ENCODE data around the gene TRMT61A. TPM values are rescaled to one million over a fixed set of nuclear protein-coding genes. Genes with fewer than 3 reads are reported as not detected.
A peak's percentile ranks its signal among the peaks of the same experiment; 100 is the strongest.

The TRMT61A gene
- total RNA-seq, 1 donor from 2014 or later = 17.1 TPM

DNA sequence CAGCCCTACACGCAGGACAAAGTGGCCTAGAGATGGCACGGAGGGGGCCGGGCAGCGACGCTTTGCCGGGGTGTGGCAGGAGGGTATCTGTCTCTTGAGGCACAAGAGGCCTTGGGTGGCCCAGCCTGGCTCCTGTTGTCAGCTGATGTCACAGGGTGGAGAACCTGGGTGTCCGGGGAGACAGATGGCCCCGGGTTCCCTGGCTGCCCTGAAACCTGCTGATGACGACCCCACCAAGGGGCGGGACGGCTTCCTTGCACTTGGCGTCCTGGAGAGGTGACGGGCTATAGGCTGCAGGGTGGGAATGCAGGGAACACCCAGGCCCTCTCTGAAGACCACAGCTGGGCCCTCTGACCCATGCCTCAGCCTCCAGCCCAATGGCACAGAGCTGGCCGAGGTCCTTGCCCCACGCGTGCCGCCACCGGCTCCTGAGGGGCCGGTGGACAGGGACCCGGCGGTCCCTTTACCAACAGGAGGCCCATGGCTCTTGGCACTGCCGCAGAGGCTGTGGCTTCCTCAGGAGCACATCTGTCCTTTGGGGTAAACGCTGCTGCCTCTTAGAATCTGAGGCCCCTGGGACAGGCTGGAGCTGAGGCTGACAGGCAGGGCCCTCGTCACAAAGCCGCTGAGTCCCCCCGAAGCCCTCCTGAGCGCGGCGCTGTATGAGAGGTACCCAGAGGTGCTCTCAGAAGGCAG is 16.4 kb downstream of the TRMT61A start:
- no peak overlapping the region for H3K4me3 ChIP-seq (ENCODE audit: low read depth, low read length)
- no peak for DNase-seq (ENCODE audit: low read depth)
- TF ChIP-seq, protein P1, sequence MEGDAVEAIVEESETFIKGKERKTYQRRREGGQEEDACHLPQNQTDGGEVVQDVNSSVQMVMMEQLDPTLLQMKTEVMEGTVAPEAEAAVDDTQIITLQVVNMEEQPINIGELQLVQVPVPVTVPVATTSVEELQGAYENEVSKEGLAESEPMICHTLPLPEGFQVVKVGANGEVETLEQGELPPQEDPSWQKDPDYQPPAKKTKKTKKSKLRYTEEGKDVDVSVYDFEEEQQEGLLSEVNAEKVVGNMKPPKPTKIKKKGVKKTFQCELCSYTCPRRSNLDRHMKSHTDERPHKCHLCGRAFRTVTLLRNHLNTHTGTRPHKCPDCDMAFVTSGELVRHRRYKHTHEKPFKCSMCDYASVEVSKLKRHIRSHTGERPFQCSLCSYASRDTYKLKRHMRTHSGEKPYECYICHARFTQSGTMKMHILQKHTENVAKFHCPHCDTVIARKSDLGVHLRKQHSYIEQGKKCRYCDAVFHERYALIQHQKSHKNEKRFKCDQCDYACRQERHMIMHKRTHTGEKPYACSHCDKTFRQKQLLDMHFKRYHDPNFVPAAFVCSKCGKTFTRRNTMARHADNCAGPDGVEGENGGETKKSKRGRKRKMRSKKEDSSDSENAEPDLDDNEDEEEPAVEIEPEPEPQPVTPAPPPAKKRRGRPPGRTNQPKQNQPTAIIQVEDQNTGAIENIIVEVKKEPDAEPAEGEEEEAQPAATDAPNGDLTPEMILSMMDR (IDR thresholded peaks at IDR 0.05; ENCODE audit: insufficient read depth, low read length, poor library complexity, severe bottlenecking) = no peak
- H3K27me3 ChIP-seq (ENCODE audit: control insufficient read depth, insufficient read depth, low read length) = no peaks in the 10 kb centered on the region
- H3K36me3 ChIP-seq (ENCODE audit: control insufficient read depth, insufficient read depth, low read length) = no peaks in the 10 kb centered on the region

DNA sequence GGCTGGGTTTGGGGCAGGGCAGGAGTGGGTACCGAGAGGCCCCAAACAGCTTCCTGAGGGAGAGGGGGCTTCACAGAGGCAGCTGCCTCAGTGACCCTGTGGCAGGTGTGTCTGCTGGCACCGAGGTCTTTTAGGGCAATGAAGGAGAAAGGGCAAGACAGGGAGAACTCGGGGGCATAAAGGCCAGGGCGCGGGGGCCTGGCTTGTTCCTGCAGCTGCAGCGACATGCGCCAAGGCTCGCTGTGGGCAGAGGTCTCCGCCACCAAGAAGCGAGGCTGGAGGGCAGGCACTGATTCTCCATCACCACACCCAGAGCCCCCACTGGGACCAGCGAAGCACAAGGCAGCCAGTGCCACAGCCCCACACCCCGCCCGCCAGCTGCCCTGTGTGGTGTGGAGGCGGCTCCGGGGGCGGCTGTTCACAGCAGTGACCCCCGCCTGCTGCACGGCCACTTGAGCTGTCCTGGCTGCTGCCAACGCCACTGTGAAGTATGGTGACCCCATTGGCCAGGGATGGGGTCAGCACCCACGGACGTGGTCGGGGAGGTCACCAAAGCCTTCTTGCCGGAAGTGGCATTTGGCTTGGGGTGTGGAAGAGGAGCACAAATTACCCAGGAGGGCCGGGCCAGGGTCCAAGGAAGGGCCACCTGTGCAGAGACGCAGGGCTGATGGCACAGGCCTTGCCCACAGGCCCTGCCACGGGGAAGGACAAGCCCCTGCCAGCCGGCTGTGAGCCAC is 17.1 kb downstream of the TRMT61A start:
- no peak for DNase-seq (ENCODE audit: low read depth)
- H3K27me3 ChIP-seq (ENCODE audit: control insufficient read depth, insufficient read depth, low read length) = no peaks in the 10 kb centered on the region
- TF ChIP-seq, protein P1 (IDR thresholded peaks at IDR 0.05; ENCODE audit: insufficient read depth, low read length, poor library complexity, severe bottlenecking) = no peak
- H3K36me3 ChIP-seq (ENCODE audit: control insufficient read depth, insufficient read depth, low read length) = no peaks in the 10 kb centered on the region
- H3K4me3 ChIP-seq (ENCODE audit: low read depth, low read length) = no peak overlapping the region

DNA sequence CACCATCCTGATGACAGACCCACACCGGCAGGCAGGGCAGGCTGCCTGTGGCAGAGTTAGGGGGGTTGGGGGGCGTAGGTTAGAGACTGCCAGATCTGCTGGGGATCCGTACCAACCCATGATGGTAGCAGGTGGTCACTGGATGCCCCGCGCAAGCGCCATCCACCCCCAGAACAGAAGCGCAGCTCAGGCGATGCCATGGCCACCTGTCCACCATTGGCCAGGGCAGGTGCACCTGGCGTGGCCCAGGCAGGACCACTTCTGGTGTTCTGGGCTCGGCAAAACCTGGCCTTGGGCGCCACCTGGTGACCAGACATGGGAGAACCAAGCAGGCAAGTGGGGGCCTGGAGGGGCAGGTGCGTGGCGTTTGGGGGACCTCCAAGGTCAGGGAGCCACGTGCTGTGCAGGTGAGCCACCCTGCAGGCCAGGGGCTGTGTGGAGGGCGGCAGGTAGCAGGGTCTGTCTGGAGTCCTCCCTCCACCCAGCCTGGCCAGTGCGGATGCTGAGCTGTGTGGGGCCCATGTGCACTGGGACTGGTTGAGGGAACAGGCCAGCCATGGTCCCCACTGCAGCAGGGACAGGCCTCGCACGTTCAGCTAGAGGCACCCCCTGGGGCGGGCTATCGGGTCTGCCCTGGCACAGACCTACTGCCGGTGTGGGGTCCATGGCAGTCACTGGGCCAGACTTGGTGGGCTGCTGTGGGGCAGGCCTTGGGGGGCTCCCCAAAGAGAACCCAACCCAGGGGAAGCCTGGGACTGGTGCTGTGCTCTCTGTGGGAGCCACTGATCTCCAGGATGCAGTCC is 17.9 kb downstream of the TRMT61A start:
- no peaks in the 10 kb centered on the region for H3K36me3 ChIP-seq (ENCODE audit: control insufficient read depth, insufficient read depth, low read length)
- no peaks in the 10 kb centered on the region for H3K27me3 ChIP-seq (ENCODE audit: control insufficient read depth, insufficient read depth, low read length)
- DNase-seq (ENCODE audit: low read depth) = no peak
- H3K4me3 ChIP-seq (ENCODE audit: low read depth, low read length) = no peak overlapping the region
- TF ChIP-seq, protein P1 (IDR thresholded peaks at IDR 0.05; ENCODE audit: insufficient read depth, low read length, poor library complexity, severe bottlenecking) = peak; percentile 83

DNA sequence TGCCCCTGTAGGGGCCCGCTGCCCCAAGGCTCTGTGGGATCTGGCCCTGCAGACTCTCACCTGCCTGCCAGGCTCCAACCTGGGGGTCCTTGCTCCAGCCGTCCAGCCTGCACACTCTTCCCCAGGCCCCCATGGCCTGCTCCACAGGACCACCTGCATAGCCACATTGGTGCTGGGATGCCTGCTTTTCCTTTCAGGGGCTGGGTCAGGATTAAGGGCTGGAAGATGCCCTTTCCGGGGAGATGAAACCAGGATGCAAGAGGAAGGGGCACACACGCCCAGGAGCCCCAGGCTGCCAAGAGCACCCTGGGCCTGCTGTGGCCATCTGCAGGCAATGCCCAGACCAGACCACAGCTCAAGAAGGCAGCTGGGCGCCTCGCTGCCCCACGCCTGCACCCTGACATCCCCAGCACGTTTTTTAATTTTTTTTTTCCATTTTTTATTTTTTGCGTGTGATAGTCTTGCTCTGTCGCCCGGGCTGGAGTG is 18.5 kb downstream of the TRMT61A start:
- TF ChIP-seq, protein P1 (IDR thresholded peaks at IDR 0.05; ENCODE audit: insufficient read depth, low read length, poor library complexity, severe bottlenecking) = no peak
- DNase-seq (ENCODE audit: low read depth) = no peak
- Histone ChIP-seq H3K36me3 (ENCODE audit: control insufficient read depth, insufficient read depth, low read length) (no peaks in the 10 kb centered on the region), H3K4me3 (ENCODE audit: low read depth, low read length) (no peak overlapping the region), H3K27me3 (ENCODE audit: control insufficient read depth, insufficient read depth, low read length) (no peaks in the 10 kb centered on the region)

DNA sequence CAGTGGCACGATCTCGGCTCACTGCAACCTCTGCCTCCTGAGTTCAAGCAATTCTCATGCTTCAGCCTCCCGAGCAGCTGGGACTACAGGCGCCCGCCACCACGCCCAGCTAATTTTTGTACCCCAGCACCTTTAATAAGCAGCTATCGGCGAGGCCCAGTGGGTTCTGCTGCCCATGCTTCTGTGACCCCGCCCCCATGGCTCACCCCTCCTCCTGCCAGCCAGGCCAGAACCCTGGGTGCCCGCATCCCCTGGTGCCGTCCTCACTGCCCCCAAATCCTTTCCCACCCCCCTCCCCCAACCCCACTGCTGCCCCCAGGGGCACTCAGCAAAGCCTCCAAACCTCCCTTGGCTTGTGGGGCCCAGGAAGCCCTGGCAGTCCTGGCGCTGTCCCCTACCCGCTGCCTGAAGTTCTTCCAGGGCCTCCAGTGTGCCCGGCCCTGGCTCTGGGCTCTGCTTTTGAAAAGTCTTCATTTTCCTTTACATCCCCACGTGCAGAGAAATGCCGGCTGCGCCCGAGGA is 19.0 kb downstream of the TRMT61A start:
- Histone ChIP-seq H3K27me3 (ENCODE audit: control insufficient read depth, insufficient read depth, low read length) (no peaks in the 10 kb centered on the region), H3K4me3 (ENCODE audit: low read depth, low read length) (no peak overlapping the region), H3K36me3 (ENCODE audit: control insufficient read depth, insufficient read depth, low read length) (no peaks in the 10 kb centered on the region)
- no peak for DNase-seq (ENCODE audit: low read depth)
- TF ChIP-seq, protein P1 (IDR thresholded peaks at IDR 0.05; ENCODE audit: insufficient read depth, low read length, poor library complexity, severe bottlenecking) = no peak
